HEK293T (cell line): ENCODE data around the gene TEX9.

Experiments used
- ARNT ChIP-seq: fragments of 450-650 bp; IDR thresholded peaks from 2 replicates; pipeline ENCODE4 v1.6.1; 2017; ENCODE audit warnings: mild to moderate bottlenecking
- BHLHE40 ChIP-seq: fragments of 450-650 bp; IDR thresholded peaks from 2 replicates; pipeline ENCODE4 v1.6.1; 2016; ENCODE audit warnings: mild to moderate bottlenecking, moderate library complexity, borderline replicate concordance
- ELF4 ChIP-seq: fragments of 450-650 bp; IDR thresholded peaks from 2 replicates; pipeline ENCODE4 v1.6.1; 2017; ENCODE audit warnings: antibody characterized with exemption
- FOXK2 ChIP-seq: fragments of 450-650 bp; IDR thresholded peaks from 2 replicates; pipeline ENCODE4 v1.6.1; 2016; ENCODE audit warnings: mild to moderate bottlenecking
- L3MBTL2 ChIP-seq: fragments of 450-650 bp; conservative IDR thresholded peaks from 2 replicates; pipeline ENCODE4 v1.6.1; 2016; ENCODE audit warnings: mild to moderate bottlenecking
- LEF1 ChIP-seq: fragments of 450-650 bp; IDR thresholded peaks from 2 replicates; pipeline ENCODE4 v1.6.1; 2017; ENCODE audit warnings: mild to moderate bottlenecking, borderline replicate concordance
- NFRKB ChIP-seq: fragments of 450-650 bp; IDR thresholded peaks from 2 replicates; pipeline ENCODE4 v1.6.1; 2016; ENCODE audit warnings: mild to moderate bottlenecking, moderate library complexity
- PKNOX1 ChIP-seq: fragments of 450-650 bp; IDR thresholded peaks from 2 replicates; pipeline ENCODE4 v1.6.1; 2016
- SP1 ChIP-seq: fragments of 450-650 bp; IDR thresholded peaks from 2 replicates; pipeline ENCODE4 v1.6.1; 2017
- SUZ12 ChIP-seq: fragments of 450-650 bp; IDR thresholded peaks from 2 replicates; pipeline ENCODE4 v1.6.1; 2016; ENCODE audit warnings: mild to moderate bottlenecking
- TARDBP ChIP-seq: fragments of 450-650 bp; IDR thresholded peaks from 2 replicates; pipeline ENCODE4 v1.6.1; 2016
- ZNF384 ChIP-seq: fragments of 450-650 bp; IDR thresholded peaks from 2 replicates; pipeline ENCODE4 v1.6.1; 2016

GRCh38 chr15:56425976-56426375, 60.8 kb downstream of the TEX9 start:
- TF ChIP-seq ZNF384 (no peak), PKNOX1 (no peak), NFRKB (no peak), SP1 (no peak), SUZ12 (no peak), ARNT (no peak), BHLHE40 (no peak), LEF1 (no peak), ELF4 (no peak), FOXK2 (no peak), L3MBTL2 (no peak), TARDBP (no peak)
